GM21786 (cell line): ENCODE results near the gene DUSP23.

Experiments used
- ATAC-seq: cut with Tn5 transposase; IDR thresholded peaks from one replicate; pipeline ENCODE4 v1.9.1; 2021; ENCODE audit not compliant: unreplicated experiment

The DUSP23 gene

GRCh38 chr1:159780583-159781582 lies at the start of gene DUSP23:
Gene DUSP23 (plus strand): TSS chr1:159780962. CDS start chr1:159781101, 139 bp downstream.
- peak; percentile 98 for ATAC-seq

- no peak for ATAC-seq
These were observed 43.4 kb upstream of the DUSP23 start for GRCh38 chr1:159737238-159737916.

GRCh38 chr1:159743651-159744410 lies 36.9 kb upstream of the DUSP23 start:
- ATAC-seq = no peak

GRCh38 chr1:159746666-159747065 lies 34.1 kb upstream of the DUSP23 start:
- no peak for ATAC-seq

- ATAC-seq = no peak
These were observed 32.4 kb upstream of the DUSP23 start for GRCh38 chr1:159748370-159748769.

GRCh38 chr1:159749630-159750029 lies 31.1 kb upstream of the DUSP23 start:
- ATAC-seq = no peak

- no peak for ATAC-seq
These were observed 30.1 kb upstream of the DUSP23 start for GRCh38 chr1:159750621-159751020.

GRCh38 chr1:159751031-159751430 lies 29.7 kb upstream of the DUSP23 start:
- ATAC-seq = no peak

- no peak for ATAC-seq
These were observed 28.6 kb upstream of the DUSP23 start for GRCh38 chr1:159752135-159752580.

- no peak for ATAC-seq
These were observed 27.4 kb upstream of the DUSP23 start for GRCh38 chr1:159753386-159753785.

GRCh38 chr1:159755451-159756007 lies 25.2 kb upstream of the DUSP23 start:
- ATAC-seq = no peak

- ATAC-seq = no peak
These were observed 24.4 kb upstream of the DUSP23 start for GRCh38 chr1:159756397-159756796.

GRCh38 chr1:159763686-159764085 lies 17.1 kb upstream of the DUSP23 start:
- no peak for ATAC-seq

GRCh38 chr1:159765806-159766205 lies 15.0 kb upstream of the DUSP23 start:
- ATAC-seq = no peak

- ATAC-seq = no peak
These were observed 9.5 kb upstream of the DUSP23 start for GRCh38 chr1:159771127-159771895.

GRCh38 chr1:159774465-159774864 lies 6.3 kb upstream of the DUSP23 start:
- no peak for ATAC-seq

- no peak for ATAC-seq
These were observed 5.0 kb upstream of the DUSP23 start for GRCh38 chr1:159775716-159776115.

GRCh38 chr1:159778266-159778665 lies 2.5 kb upstream of the DUSP23 start:
- no peak for ATAC-seq

GRCh38 chr1:159779403-159779851 lies 1.3 kb upstream of the DUSP23 start:
- no peak for ATAC-seq

- no peak for ATAC-seq
These were observed 1.2 kb downstream of the DUSP23 start for GRCh38 chr1:159781992-159782391.
